ENCODE measurements around the gene TRIM54. TPM values are rescaled to one million over a fixed set of nuclear protein-coding genes. Genes with fewer than 3 reads are reported as not detected.

TRIM54 gene
- total RNA-seq, 1 experiment from 2014 or later: 0.51 TPM

Other genes starting within 250 kb of the TRIM54 start
- 43.0 and 56.1 TPM in 2 replicates for gene TMEM214, start 249.5 kb upstream of the TRIM54 start, total RNA-seq (2014; rRNA removed)
- 14.1 and 19.2 TPM in 2 replicates for gene AGBL5, start 230.8 kb upstream of the TRIM54 start, total RNA-seq (2014; rRNA removed)
- gene OST4, start 210.8 kb upstream of the TRIM54 start, total RNA-seq (2014; rRNA removed): 244 and 258 TPM in 2 replicates
- gene EMILIN1, start 203.8 kb upstream of the TRIM54 start, total RNA-seq (2014; rRNA removed): 0.69 and 0.75 TPM in 2 replicates
- gene KHK, start 195.7 kb upstream of the TRIM54 start, total RNA-seq (2014; rRNA removed): 10.6 and 11.0 TPM in 2 replicates
- gene CGREF1, start 163.3 kb upstream of the TRIM54 start, total RNA-seq (2014; rRNA removed): 18.7 and 22.6 TPM in 2 replicates
- gene ABHD1, start 158.6 kb upstream of the TRIM54 start, total RNA-seq (2014; rRNA removed): 0.36 TPM in 1 of 2 replicates, not detected in the other
- 85.6 and 103 TPM in 2 replicates for gene PREB, start 147.8 kb upstream of the TRIM54 start, total RNA-seq (2014; rRNA removed)
- not detected in 2 replicates for gene PRR30, start 143.0 kb upstream of the TRIM54 start, total RNA-seq (2014; rRNA removed)
- gene TCF23, start 133.4 kb upstream of the TRIM54 start, total RNA-seq (2014; rRNA removed): not detected in 2 replicates
- gene ATRAID, start 70.4 kb upstream of the TRIM54 start, total RNA-seq (2014; rRNA removed): 111 and 130 TPM in 2 replicates
- 46.0 and 48.1 TPM in 2 replicates for gene SLC5A6, start 70.2 kb upstream of the TRIM54 start, total RNA-seq (2014; rRNA removed)
- gene CAD, start 65.1 kb upstream of the TRIM54 start, total RNA-seq (2014; rRNA removed): 85.9 and 121 TPM in 2 replicates
- 0.36 TPM in 1 of 2 replicates, not detected in the other for gene SLC30A3, start 19.4 kb upstream of the TRIM54 start, total RNA-seq (2014; rRNA removed)
- gene DNAJC5G, start 7.0 kb upstream of the TRIM54 start, total RNA-seq (2014; rRNA removed): not detected in 2 replicates
- 0.52 and 3.6 TPM in 2 replicates for gene UCN, start 26.0 kb downstream of the TRIM54 start, total RNA-seq (2014; rRNA removed)
- gene MPV17, start 40.7 kb downstream of the TRIM54 start, total RNA-seq (2014; rRNA removed): 41.8 and 59.2 TPM in 2 replicates
- 82.2 and 98.1 TPM in 2 replicates for gene GTF3C2, start 74.3 kb downstream of the TRIM54 start, total RNA-seq (2014; rRNA removed)
- 35.8 and 43.9 TPM in 2 replicates for gene EIF2B4, start 87.9 kb downstream of the TRIM54 start, total RNA-seq (2014; rRNA removed)
- 99.6 and 110 TPM in 2 replicates for gene SNX17, start 88.2 kb downstream of the TRIM54 start, total RNA-seq (2014; rRNA removed)
- 7.4 and 9.7 TPM in 2 replicates for gene ZNF513, start 98.3 kb downstream of the TRIM54 start, total RNA-seq (2014; rRNA removed)
- 122 and 133 TPM in 2 replicates for gene PPM1G, start 127.2 kb downstream of the TRIM54 start, total RNA-seq (2014; rRNA removed)
- gene NRBP1, start 146.2 kb downstream of the TRIM54 start, total RNA-seq (2014; rRNA removed): 66.6 and 69.3 TPM in 2 replicates
- gene KRTCAP3, start 160.0 kb downstream of the TRIM54 start, total RNA-seq (2014; rRNA removed): 0.22 TPM in 1 of 2 replicates, not detected in the other
- gene IFT172, start 207.3 kb downstream of the TRIM54 start, total RNA-seq (2014; rRNA removed): 12.8 and 22.9 TPM in 2 replicates
- 1.7 and 4.7 TPM in 2 replicates for gene FNDC4, start 212.8 kb downstream of the TRIM54 start, total RNA-seq (2014; rRNA removed)
- gene GCKR, start 214.4 kb downstream of the TRIM54 start, total RNA-seq (2014; rRNA removed): not detected in 2 replicates

Measured in PC-3 (cell line).